Nephron progenitor cell (in vitro differentiated cells): ENCODE measurements around the gene MESD.

Experiments used
- DNase-seq: peaks from one replicate; pipeline ENCODE4 v3.0.0; 2021
- H3K27ac Mint-ChIP-seq: 2 replicates; pipeline ENCODE4 v1.8.0; 2021; ENCODE audit warnings: mild to moderate bottlenecking, moderate library complexity, mixed read lengths
- H3K27me3 Mint-ChIP-seq: 2 replicates; pipeline ENCODE4 v1.8.0; 2021; ENCODE audit warnings: mild to moderate bottlenecking, low read depth, mixed read lengths; ENCODE audit not compliant: poor library complexity
- H3K36me3 Mint-ChIP-seq: 2 replicates; pipeline ENCODE4 v1.8.0; 2021; ENCODE audit warnings: low read depth, mixed read lengths
- H3K4me1 Mint-ChIP-seq: 2 replicates; pipeline ENCODE4 v1.8.0; 2021; ENCODE audit warnings: mixed read lengths
- H3K4me3 Mint-ChIP-seq: 2 replicates; pipeline ENCODE4 v1.8.0; 2021; ENCODE audit warnings: mild to moderate bottlenecking, moderate library complexity, mixed read lengths
- H3K9me3 Mint-ChIP-seq: 2 replicates; pipeline ENCODE4 v1.8.0; 2021; ENCODE audit warnings: mild to moderate bottlenecking, moderate library complexity, mixed read lengths
- TF ChIP-seq, protein P1 (sequence below): fragments of 200-600 bp; sonication (generic); IDR thresholded peaks from 2 replicates; pipeline ENCODE4 v1.5.0; 2021; ENCODE audit warnings: antibody characterized with exemption

The MESD gene

DNA sequence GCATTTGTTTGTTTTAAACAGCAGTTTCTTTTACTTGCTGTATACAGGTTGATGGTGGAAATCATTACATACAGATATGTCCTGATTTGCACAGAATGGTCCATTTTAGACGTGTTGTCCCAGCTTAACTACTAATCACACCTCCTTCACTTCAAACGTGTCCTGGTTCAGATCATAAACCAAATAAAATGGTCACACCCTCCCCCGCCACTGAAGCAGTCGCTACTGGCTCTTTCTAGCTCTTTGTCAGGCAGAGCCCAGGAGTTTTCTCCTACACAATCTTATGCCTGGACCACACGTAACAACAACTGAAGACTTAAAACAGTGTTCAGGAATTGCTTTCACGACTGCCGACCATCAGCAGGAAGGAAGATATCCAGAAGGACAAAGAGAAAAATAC, 73.6 kb downstream of the MESD start:
- no peak overlapping the region for H3K27ac Mint-ChIP-seq
- TF ChIP-seq, protein P1, sequence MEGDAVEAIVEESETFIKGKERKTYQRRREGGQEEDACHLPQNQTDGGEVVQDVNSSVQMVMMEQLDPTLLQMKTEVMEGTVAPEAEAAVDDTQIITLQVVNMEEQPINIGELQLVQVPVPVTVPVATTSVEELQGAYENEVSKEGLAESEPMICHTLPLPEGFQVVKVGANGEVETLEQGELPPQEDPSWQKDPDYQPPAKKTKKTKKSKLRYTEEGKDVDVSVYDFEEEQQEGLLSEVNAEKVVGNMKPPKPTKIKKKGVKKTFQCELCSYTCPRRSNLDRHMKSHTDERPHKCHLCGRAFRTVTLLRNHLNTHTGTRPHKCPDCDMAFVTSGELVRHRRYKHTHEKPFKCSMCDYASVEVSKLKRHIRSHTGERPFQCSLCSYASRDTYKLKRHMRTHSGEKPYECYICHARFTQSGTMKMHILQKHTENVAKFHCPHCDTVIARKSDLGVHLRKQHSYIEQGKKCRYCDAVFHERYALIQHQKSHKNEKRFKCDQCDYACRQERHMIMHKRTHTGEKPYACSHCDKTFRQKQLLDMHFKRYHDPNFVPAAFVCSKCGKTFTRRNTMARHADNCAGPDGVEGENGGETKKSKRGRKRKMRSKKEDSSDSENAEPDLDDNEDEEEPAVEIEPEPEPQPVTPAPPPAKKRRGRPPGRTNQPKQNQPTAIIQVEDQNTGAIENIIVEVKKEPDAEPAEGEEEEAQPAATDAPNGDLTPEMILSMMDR, result no peak
- no peak for DNase-seq
- no peaks in the 10 kb centered on the region for H3K9me3 Mint-ChIP-seq
- no peaks in the 10 kb centered on the region for H3K36me3 Mint-ChIP-seq
- no peak overlapping the region for H3K4me3 Mint-ChIP-seq
- H3K4me1 Mint-ChIP-seq, result peaks cover 20% of the 10 kb centered on the region
- peaks cover 14% of the 10 kb centered on the region for H3K27me3 Mint-ChIP-seq

DNA sequence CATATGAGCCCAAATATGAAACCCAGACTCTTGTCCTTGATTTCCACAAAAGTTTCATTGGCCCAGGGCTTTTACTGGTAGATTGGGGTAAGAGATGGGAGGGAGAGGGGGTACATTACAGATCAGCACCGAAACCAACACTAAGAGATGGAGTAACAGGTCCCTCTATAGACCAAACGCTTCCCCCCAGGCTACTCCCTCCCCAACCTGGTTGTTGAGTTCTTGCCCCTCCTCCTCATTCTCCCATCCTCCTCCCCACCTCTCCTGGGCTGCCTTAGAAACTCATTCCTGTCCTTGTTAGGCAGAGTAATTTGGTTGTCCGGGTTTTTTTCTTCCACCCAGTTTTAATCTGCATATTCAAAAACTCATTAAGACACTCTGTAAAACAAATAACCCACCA, 74.1 kb downstream of the MESD start:
- Mint-ChIP-seq H3K27ac (no peak overlapping the region), H3K4me1 (peaks cover 17% of the 10 kb centered on the region), H3K36me3 (peaks cover 3% of the 10 kb centered on the region), H3K27me3 (peaks cover 14% of the 10 kb centered on the region), H3K4me3 (no peak overlapping the region), H3K9me3 (no peaks in the 10 kb centered on the region)
- DNase-seq, result no peak
- TF ChIP-seq, protein P1, result no peak

DNA sequence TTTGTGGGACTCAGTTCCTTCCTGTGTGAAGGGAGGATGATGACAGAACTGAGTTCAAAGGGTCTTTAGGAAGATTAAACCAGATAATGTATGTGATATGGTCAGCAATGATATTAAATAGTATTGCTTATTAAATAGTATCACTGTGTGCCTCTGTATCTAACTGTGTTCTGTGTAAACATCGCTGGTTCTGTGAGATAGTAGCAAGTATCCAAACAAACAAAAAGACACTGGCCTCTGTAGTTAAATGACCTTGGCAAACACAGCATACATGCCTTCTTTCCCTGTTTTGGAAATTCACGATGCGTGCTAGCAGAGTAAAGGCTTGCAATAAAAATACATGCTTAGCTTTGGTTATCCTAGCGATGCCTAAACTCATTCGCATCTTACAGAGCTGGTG, 76.1 kb downstream of the MESD start:
- H3K36me3 Mint-ChIP-seq, result peaks cover 22% of the 10 kb centered on the region

DNA sequence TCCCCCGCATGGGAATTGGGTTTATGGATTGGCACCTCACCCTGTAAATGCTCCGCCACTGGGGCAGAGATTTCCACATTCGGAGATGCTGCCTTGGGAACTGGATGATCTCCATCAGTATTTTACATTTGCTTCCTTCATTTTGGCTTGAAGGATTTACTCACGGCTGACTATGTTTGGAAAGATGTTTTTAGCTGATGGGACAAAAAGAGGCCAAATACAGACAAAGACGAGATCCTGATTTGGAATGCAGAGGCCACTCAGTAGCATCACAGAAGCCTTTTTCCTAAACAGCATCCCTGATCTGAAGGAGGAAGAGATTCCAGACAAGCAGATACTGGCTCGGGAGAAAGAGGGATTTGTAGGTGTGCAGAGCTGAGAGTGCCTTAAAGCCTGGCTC, 76.9 kb downstream of the MESD start:
- H3K27ac Mint-ChIP-seq, result no peak overlapping the region
- no peak overlapping the region for H3K4me3 Mint-ChIP-seq
- peaks cover 16% of the 10 kb centered on the region for H3K4me1 Mint-ChIP-seq
- no peak for DNase-seq
- peaks cover 26% of the 10 kb centered on the region for H3K36me3 Mint-ChIP-seq
- TF ChIP-seq, protein P1, result no peak
- peaks cover 14% of the 10 kb centered on the region for H3K27me3 Mint-ChIP-seq
- peaks cover 7% of the 10 kb centered on the region for H3K9me3 Mint-ChIP-seq

More for the DNA sequence above, 76.1 kb downstream of the MESD start:
- no peak overlapping the region for H3K4me3 Mint-ChIP-seq
- H3K27ac Mint-ChIP-seq, result no peak overlapping the region
- TF ChIP-seq, protein P1, result no peak
- peaks cover 16% of the 10 kb centered on the region for H3K4me1 Mint-ChIP-seq
- peaks cover 7% of the 10 kb centered on the region for H3K9me3 Mint-ChIP-seq
- no peak for DNase-seq
- peaks cover 14% of the 10 kb centered on the region for H3K27me3 Mint-ChIP-seq

DNA sequence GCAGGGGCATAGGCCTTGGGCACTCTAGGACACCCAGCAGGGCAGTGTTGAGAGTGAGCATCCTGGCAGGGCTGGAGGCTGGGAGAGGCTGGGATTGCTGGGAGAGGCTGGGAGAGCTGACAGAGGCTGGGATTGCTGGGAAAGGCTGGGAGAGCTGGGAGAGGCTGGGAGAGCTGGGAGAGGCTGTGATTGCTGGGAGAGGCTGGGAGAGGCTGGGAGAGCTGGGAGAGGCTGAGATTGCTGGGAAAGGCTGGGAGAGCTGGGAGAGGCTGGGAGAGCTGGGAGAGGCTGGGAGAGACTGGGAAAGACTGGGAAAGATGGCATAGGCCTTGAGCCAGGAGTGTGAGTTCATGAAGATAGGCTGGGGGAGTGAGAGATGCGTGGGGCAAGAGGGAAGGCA, 77.8 kb downstream of the MESD start:
- no peak for DNase-seq
- Mint-ChIP-seq H3K4me1 (peaks cover 19% of the 10 kb centered on the region), H3K27me3 (peaks cover 14% of the 10 kb centered on the region), H3K4me3 (no peak overlapping the region), H3K36me3 (peaks cover 30% of the 10 kb centered on the region), H3K9me3 (peaks cover 7% of the 10 kb centered on the region), H3K27ac (peak overlapping the region; percentile 60)
- TF ChIP-seq, protein P1, result no peak

DNA sequence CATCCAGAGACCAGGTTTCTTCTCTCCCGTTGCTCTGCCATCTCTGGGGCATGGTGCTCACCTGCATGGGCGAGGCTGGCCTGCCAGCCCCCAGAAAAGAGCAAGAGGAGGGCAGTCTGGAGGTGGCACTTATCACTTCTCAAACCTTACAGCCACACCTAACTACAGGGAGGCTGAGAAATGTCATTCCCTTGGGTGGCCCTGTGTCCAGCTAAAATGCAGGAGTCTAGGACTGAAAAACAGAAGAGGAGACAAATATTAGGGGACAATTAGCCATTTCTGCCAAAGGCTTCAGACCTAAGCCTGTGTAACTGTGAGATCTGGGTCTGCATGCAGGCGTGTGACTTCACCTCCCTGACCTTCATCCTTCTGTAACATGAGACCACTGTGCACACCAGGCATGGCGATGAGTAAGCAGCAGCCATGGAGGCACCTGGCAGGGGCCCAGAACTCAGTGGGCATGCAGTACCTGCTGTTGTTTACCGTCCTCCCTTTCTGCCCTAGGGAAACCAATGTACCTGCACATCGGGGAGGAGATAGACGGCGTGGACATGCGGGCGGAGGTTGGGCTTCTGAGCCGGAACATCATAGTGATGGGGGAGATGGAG, 83.4 kb downstream of the MESD start:
- H3K27me3 Mint-ChIP-seq, result peaks cover 4% of the 10 kb centered on the region
- H3K36me3 Mint-ChIP-seq, result peaks cover 47% of the 10 kb centered on the region
- H3K4me1 Mint-ChIP-seq, result peaks cover 53% of the 10 kb centered on the region
- peak overlapping the region; percentile 64 for H3K27ac Mint-ChIP-seq
- H3K9me3 Mint-ChIP-seq, result peaks cover 7% of the 10 kb centered on the region
- no peak overlapping the region for H3K4me3 Mint-ChIP-seq
- peak; percentile 25 for DNase-seq
- TF ChIP-seq, protein P1, result no peak
